COR-L47 (cell line): ENCODE data around the gene NTM.

Experiments used
- DNase-seq: peaks from one replicate; lab custom pipeline; 2025; lab: John Stamatoyannopoulos, UW

The NTM gene

GRCh38 chr11:132263241-132263640, 892.8 kb downstream of the NTM start:
- DNase-seq: no peak

- no peak for DNase-seq
These were observed 893.5 kb downstream of the NTM start for GRCh38 chr11:132263875-132264274.

- DNase-seq: no peak
These were observed 894.2 kb downstream of the NTM start for GRCh38 chr11:132264616-132265015.

GRCh38 chr11:132278801-132279574, 908.6 kb downstream of the NTM start:
- peak; percentile 27 for DNase-seq

GRCh38 chr11:132284048-132284447, 913.6 kb downstream of the NTM start:
- no peak for DNase-seq

- DNase-seq: no peak
These were observed 914.2 kb downstream of the NTM start for GRCh38 chr11:132284611-132285010.

GRCh38 chr11:132285631-132286030, 915.2 kb downstream of the NTM start:
- no peak for DNase-seq

- DNase-seq: no peak
These were observed 915.7 kb downstream of the NTM start for GRCh38 chr11:132286106-132286505.

GRCh38 chr11:132288036-132288435, 917.6 kb downstream of the NTM start:
- DNase-seq: no peak

- DNase-seq: no peak
These were observed 919.3 kb downstream of the NTM start for GRCh38 chr11:132289590-132290256.

- DNase-seq: no peak
These were observed 923.2 kb downstream of the NTM start for GRCh38 chr11:132293586-132293985.

GRCh38 chr11:132296946-132297610, 926.7 kb downstream of the NTM start:
- no peak for DNase-seq

- no peak for DNase-seq
These were observed 927.9 kb downstream of the NTM start for GRCh38 chr11:132298357-132298756.

GRCh38 chr11:132300283-132300682, 929.9 kb downstream of the NTM start:
- DNase-seq: no peak

- no peak for DNase-seq
These were observed 931.0 kb downstream of the NTM start for GRCh38 chr11:132301465-132301864.

- DNase-seq: no peak
These were observed 931.5 kb downstream of the NTM start for GRCh38 chr11:132301900-132302299.

GRCh38 chr11:132307309-132308020, 937.0 kb downstream of the NTM start:
- DNase-seq: no peak

GRCh38 chr11:132310390-132311375, 940.3 kb downstream of the NTM start:
- no peak for DNase-seq

- no peak for DNase-seq
These were observed 941.3 kb downstream of the NTM start for GRCh38 chr11:132311703-132312102.

GRCh38 chr11:132312161-132312560, 941.7 kb downstream of the NTM start:
- DNase-seq: no peak

- DNase-seq: no peak
These were observed 942.3 kb downstream of the NTM start for GRCh38 chr11:132312701-132313111.
